CD14-positive monocyte (primary cell): ENCODE data around the gene GRM5. TPM values are rescaled to one million over a fixed set of nuclear protein-coding genes. Genes with fewer than 3 reads are reported as not detected.

Experiments used
- DNase-seq, 3 donors: peaks; one replicate each; pipeline ENCODE4 v3.0.0-alpha.2; 2011 to 2022
- H2AFZ ChIP-seq: 2 replicates; pipeline ENCODE4 v1.6.0; 2012; ENCODE audit warnings: mild to moderate bottlenecking, low read depth, low read length, inconsistent platforms; ENCODE audit not compliant: insufficient read depth, poor library complexity, severe bottlenecking
- H3K27ac ChIP-seq, 2 donors: 1 replicate in 1 of 2; 2 replicates in 1 of 2; pipeline ENCODE4 v1.5.1; 2012 to 2013; ENCODE audit warnings: low read length in 2 of 2, control low read depth in 1 of 2, inconsistent platforms in 1 of 2, low read depth in 1 of 2, mild to moderate bottlenecking in 1 of 2
- H3K27me3 ChIP-seq, 2 donors: one replicate each; pipeline versions ENCODE4 v1.6.0 to v1.6.1; 2011 to 2013; ENCODE audit warnings: low read length in 2 of 2; ENCODE audit not compliant: control insufficient read depth in 2 of 2, insufficient read depth in 2 of 2
- H3K36me3 ChIP-seq, 2 donors: replicated peaks in 1 of 2; 1 replicate in 1 of 2; 2 replicates in 1 of 2; pipeline versions ENCODE4 v1.5.1 to v1.6.1; 2012 to 2013; ENCODE audit warnings: low read length in 2 of 2, control low read depth in 1 of 2, inconsistent platforms in 1 of 2, mild to moderate bottlenecking in 1 of 2; ENCODE audit not compliant: insufficient read depth in 2 of 2, control insufficient read depth in 1 of 2
- H3K4me1 ChIP-seq, 2 donors: 1 replicate in 1 of 2; 2 replicates in 1 of 2; pipeline versions ENCODE4 v1.5.1 to v1.6.1; 2012 to 2013; ENCODE audit warnings: low read length in 2 of 2, control low read depth in 1 of 2, inconsistent platforms in 1 of 2, mild to moderate bottlenecking in 1 of 2, moderate library complexity in 1 of 2; ENCODE audit not compliant: insufficient read depth in 2 of 2, control insufficient read depth in 1 of 2
- H3K4me2 ChIP-seq: replicated peaks from 2 replicates; pipeline ENCODE3; 2012; ENCODE audit warnings: low read length, moderate library complexity, mild to moderate bottlenecking; ENCODE audit not compliant: poor library complexity, severe bottlenecking; ENCODE audit errors: extremely low read depth
- H3K4me3 ChIP-seq, 3 experiments: fragments of 200-600 bp in 1 of 3; sonication (generic) in 1 of 3; replicated peaks in 1 of 3; 1 replicate in 2 of 3; 2 replicates in 1 of 3; pipeline ENCODE4 v1.5.1; 2011 to 2013; ENCODE audit warnings: low read length in 3 of 3, mild to moderate bottlenecking in 3 of 3, control low read depth in 2 of 3, low read depth in 2 of 3, inconsistent platforms in 1 of 3, moderate library complexity in 1 of 3
- H3K79me2 ChIP-seq: 2 replicates; pipeline ENCODE4 v1.6.0; 2012; ENCODE audit warnings: mild to moderate bottlenecking, control low read depth, inconsistent platforms, low read length, moderate library complexity; ENCODE audit not compliant: insufficient read depth
- H3K9ac ChIP-seq: 2 replicates; pipeline ENCODE4 v1.6.0; 2017; ENCODE audit warnings: low read length, mild to moderate bottlenecking; ENCODE audit not compliant: insufficient read depth, poor library complexity, severe bottlenecking
- H3K9me3 ChIP-seq, 2 donors: replicated peaks in 1 of 2; 1 replicate in 1 of 2; 2 replicates in 1 of 2; pipeline versions ENCODE4 v1.5.1 to v1.6.1; 2012 to 2013; ENCODE audit warnings: low read length in 2 of 2, control low read depth in 1 of 2; ENCODE audit not compliant: control insufficient read depth in 1 of 2, insufficient read depth in 1 of 2
- H4K20me1 ChIP-seq: 2 replicates; pipeline ENCODE4 v1.6.0; 2012; ENCODE audit warnings: mild to moderate bottlenecking, low read length, control low read depth, moderate library complexity; ENCODE audit not compliant: insufficient read depth
- H3K27ac Mint-ChIP-seq, 7 donors: one replicate each; pipeline ENCODE4 v1.8.0; 2020; ENCODE audit warnings: mild to moderate bottlenecking in 7 of 7, mixed read lengths in 7 of 7, moderate library complexity in 6 of 7, inconsistent platforms in 2 of 7
- H3K27me3 Mint-ChIP-seq, 3 donors: one replicate each; pipeline ENCODE4 v1.8.0; 2021 to 2022; ENCODE audit warnings: low read depth in 3 of 3, mild to moderate bottlenecking in 3 of 3, mixed read lengths in 3 of 3, moderate library complexity in 3 of 3, inconsistent platforms in 1 of 3
- H3K36me3 Mint-ChIP-seq, 2 donors: one replicate each; pipeline ENCODE4 v1.8.0; 2020; ENCODE audit warnings: mixed read lengths in 2 of 2, inconsistent platforms in 1 of 2, mild to moderate bottlenecking in 1 of 2
- H3K4me1 Mint-ChIP-seq: one replicate; pipeline ENCODE4 v1.8.0; 2020; ENCODE audit warnings: mild to moderate bottlenecking, mixed read lengths
- H3K4me3 Mint-ChIP-seq, 2 donors: one replicate each; pipeline ENCODE4 v1.8.0; 2020; ENCODE audit warnings: mild to moderate bottlenecking in 2 of 2, mixed read lengths in 2 of 2, moderate library complexity in 1 of 2
- H3K9me3 Mint-ChIP-seq, 7 donors: one replicate each; pipeline ENCODE4 v1.8.0; 2020 to 2022; ENCODE audit warnings: mixed read lengths in 7 of 7, mild to moderate bottlenecking in 6 of 7, moderate library complexity in 6 of 7, inconsistent platforms in 2 of 7
- CTCF ChIP-seq: fragments of 200-600 bp; IDR thresholded peaks from one replicate; pipeline ENCODE4 v1.8.0; 2022; ENCODE audit warnings: antibody characterized with exemption, mild to moderate bottlenecking
- WGBS: methylation state at CpG from one replicate; pipeline ENCODE4 v1.1.5; 2013; ENCODE audit warnings: missing lambda C conversion rate; ENCODE audit not compliant: insufficient coverage; 5-methylcytosine and 5-hydroxymethylcytosine counted together
- intact Hi-C, 2 donors: fragments of 100-400 bp; cut with micrococcal nuclease; formaldehyde crosslinking; loops; one replicate each; pipeline versions ENCODE4 v1.15.0 to v1.15.1; 2023
- polyA plus RNA-seq, 3 donors: library from polyadenylated mRNA; depleted of rRNA in 1 of 3; unstranded in 2 of 3; stranded (reverse) in 1 of 3; fragments of 300-500 nt in 2 of 3; fragments of >200 nt in 1 of 3; fragmentation: Illumina TruSeq in 2 of 3; gene quantifications; 1 replicate in 2 of 3; 2 replicates in 1 of 3; pipeline ENCODE4 v1.2.3, GENCODE V29; 2012 to 2021

The GRM5 gene
- polyA plus RNA-seq, 3 donors: not detected

GRCh38 chr11:88618327-88619070, 447.3 kb downstream of the GRM5 start:
- Mint-ChIP-seq H3K36me3 (no peaks in the 10 kb centered on the region), H3K27me3 (no peaks in the 10 kb centered on the region), H3K9me3 (peaks cover 0 to 2% (median 0%) of the 10 kb centered on the region in 7 donors), H3K4me3 (no peak overlapping the region), H3K27ac (no peak overlapping the region), H3K4me1 (no peaks in the 10 kb centered on the region)
- no peaks in the 10 kb centered on the region for H3K79me2 ChIP-seq
- no peaks in the 10 kb centered on the region for H4K20me1 ChIP-seq
- DNase-seq: no peak
- 50% methylated on average over 4 of the region's 5 CpGs for WGBS
- no peaks in the 10 kb centered on the region for H3K36me3 ChIP-seq
- H3K4me1 ChIP-seq: no peaks in the 10 kb centered on the region
- no peak overlapping the region for H3K9ac ChIP-seq
- no peak overlapping the region for H3K4me3 ChIP-seq
- H2AFZ ChIP-seq: no peak overlapping the region
- intact Hi-C loops: no loop called here
- H3K9me3 ChIP-seq: no peaks in the 10 kb centered on the region
- no peaks in the 10 kb centered on the region for H3K27me3 ChIP-seq
- H3K27ac ChIP-seq: no peak overlapping the region
- TF ChIP-seq CTCF: no peak
- no peak overlapping the region for H3K4me2 ChIP-seq

- Histone ChIP-seq H2AFZ (no peak overlapping the region), H3K27ac (no peak overlapping the region), H3K4me1 (no peaks in the 10 kb centered on the region), H3K9ac (no peak overlapping the region), H3K4me3 (no peak overlapping the region), H3K4me2 (no peak overlapping the region), H3K36me3 (no peaks in the 10 kb centered on the region), H3K9me3 (no peaks in the 10 kb centered on the region), H3K79me2 (no peaks in the 10 kb centered on the region), H4K20me1 (no peaks in the 10 kb centered on the region), H3K27me3 (no peaks in the 10 kb centered on the region)
- peaks cover 0 to 2% (median 0%) of the 10 kb centered on the region in 3 donors for H3K27me3 Mint-ChIP-seq
- H3K4me3 Mint-ChIP-seq: no peak overlapping the region
- WGBS: no CpG with 5 or more reads among the region's 1 CpG
- no peak for DNase-seq
- H3K4me1 Mint-ChIP-seq: no peaks in the 10 kb centered on the region
- intact Hi-C loops: no loop called here
- no peak for TF ChIP-seq CTCF
- H3K27ac Mint-ChIP-seq: no peak overlapping the region
- no peaks in the 10 kb centered on the region for H3K36me3 Mint-ChIP-seq
- H3K9me3 Mint-ChIP-seq: peaks cover 0 to 4% (median 0%) of the 10 kb centered on the region in 7 donors
These were observed 448.6 kb downstream of the GRM5 start for GRCh38 chr11:88617226-88617625.
